HG03196 (cell line): ENCODE results near the gene KIF3C.
"Not testable (repeated sequence)": the region's sequence is repeated elsewhere in the genome, so short reads cannot be mapped to it uniquely, and the experiment has no call there.

Source experiments
- ATAC-seq: cut with Tn5 transposase; IDR thresholded peaks from one replicate; pipeline ENCODE4 v1.9.1; 2021; ENCODE audit not compliant: unreplicated experiment

The KIF3C gene

GRCh38 chr2:25982273-25982967 is at the start of gene KIF3C:
KIF3C (minus strand) TSS chr2:25982497; CDS start chr2:25981917, 580 bp downstream.
- peak; percentile 59 for ATAC-seq

GRCh38 chr2:26028083-26028482 is 45.8 kb upstream of the KIF3C start:
- not testable (repeated sequence) for ATAC-seq

GRCh38 chr2:26025509-26025908 is 43.2 kb upstream of the KIF3C start:
- no peak for ATAC-seq

GRCh38 chr2:26024260-26024659 is 42.0 kb upstream of the KIF3C start:
- ATAC-seq = no peak

GRCh38 chr2:26020231-26020640 is 37.9 kb upstream of the KIF3C start:
- no peak for ATAC-seq

- ATAC-seq = no peak
These were observed 36.1 kb upstream of the KIF3C start for GRCh38 chr2:26018184-26019055.

GRCh38 chr2:26017464-26018183 is 35.3 kb upstream of the KIF3C start:
- no peak for ATAC-seq

GRCh38 chr2:26016706-26017045 is 34.4 kb upstream of the KIF3C start:
- ATAC-seq = not testable (repeated sequence)

GRCh38 chr2:26016012-26016705 is 33.9 kb upstream of the KIF3C start:
- ATAC-seq = no peak

GRCh38 chr2:26013668-26014067 is 31.4 kb upstream of the KIF3C start:
- ATAC-seq = no peak

GRCh38 chr2:26011990-26012856 is 29.9 kb upstream of the KIF3C start:
- ATAC-seq = no peak

- no peak for ATAC-seq
These were observed 29.3 kb upstream of the KIF3C start for GRCh38 chr2:26011609-26011989.

- no peak for ATAC-seq
These were observed 28.6 kb upstream of the KIF3C start for GRCh38 chr2:26010943-26011342.

- ATAC-seq = no peak
These were observed 27.3 kb upstream of the KIF3C start for GRCh38 chr2:26009567-26009963.

- ATAC-seq = no peak
These were observed 26.7 kb upstream of the KIF3C start for GRCh38 chr2:26008851-26009566.

GRCh38 chr2:26008095-26008494 is 25.8 kb upstream of the KIF3C start:
- no peak for ATAC-seq

- no peak for ATAC-seq
These were observed 20.5 kb upstream of the KIF3C start for GRCh38 chr2:26002632-26003310.

GRCh38 chr2:26001743-26002351 is 19.6 kb upstream of the KIF3C start:
- ATAC-seq = no peak
